HG03159 (cell line): ENCODE measurements around the gene SBF1.
"Not testable (repeated sequence)": the region's sequence is repeated elsewhere in the genome, so short reads cannot be mapped to it uniquely, and the experiment has no call there.

Experiments
- ATAC-seq: cut with Tn5 transposase; IDR thresholded peaks from one replicate; pipeline ENCODE4 v1.9.1; 2021; ENCODE audit warnings: mild to moderate bottlenecking, moderate library complexity; ENCODE audit not compliant: unreplicated experiment

The SBF1 gene

DNA sequence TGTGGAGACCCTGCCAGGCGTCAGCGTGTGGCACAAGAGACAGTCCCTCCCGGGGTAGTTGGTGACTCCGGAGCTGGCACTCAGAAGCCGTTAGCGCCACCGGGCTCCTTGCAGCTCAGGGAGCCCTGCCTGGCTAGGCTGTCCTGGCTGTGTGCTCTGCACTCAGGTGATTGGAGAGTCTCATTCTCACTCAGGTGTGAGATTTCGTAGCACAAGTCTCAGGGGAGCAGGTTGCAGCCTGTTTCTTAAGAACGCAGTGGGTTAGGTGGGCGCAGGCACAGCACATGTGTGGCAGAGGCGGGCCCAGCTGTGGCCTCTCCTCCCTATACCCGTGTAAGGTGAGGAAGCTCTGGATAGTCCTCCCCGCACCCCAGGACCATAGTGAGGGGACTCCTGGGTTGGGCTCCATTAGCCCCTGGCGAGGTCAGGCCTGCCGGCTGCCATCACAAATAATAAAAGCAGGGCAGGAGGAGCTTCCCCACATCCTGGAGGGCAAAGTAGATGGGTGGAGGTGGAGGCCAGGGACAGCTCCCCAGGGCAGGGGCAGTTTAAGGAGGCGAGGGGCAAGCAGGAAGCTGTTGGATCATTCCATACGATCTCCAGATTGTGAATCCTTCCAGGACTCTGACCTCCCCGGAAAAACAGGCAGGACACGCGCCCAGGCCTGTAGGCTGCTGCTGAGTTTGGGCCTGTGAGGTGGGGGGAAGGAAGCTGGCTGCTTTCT, 39.4 kb downstream of the SBF1 start:
- no peak for ATAC-seq

DNA sequence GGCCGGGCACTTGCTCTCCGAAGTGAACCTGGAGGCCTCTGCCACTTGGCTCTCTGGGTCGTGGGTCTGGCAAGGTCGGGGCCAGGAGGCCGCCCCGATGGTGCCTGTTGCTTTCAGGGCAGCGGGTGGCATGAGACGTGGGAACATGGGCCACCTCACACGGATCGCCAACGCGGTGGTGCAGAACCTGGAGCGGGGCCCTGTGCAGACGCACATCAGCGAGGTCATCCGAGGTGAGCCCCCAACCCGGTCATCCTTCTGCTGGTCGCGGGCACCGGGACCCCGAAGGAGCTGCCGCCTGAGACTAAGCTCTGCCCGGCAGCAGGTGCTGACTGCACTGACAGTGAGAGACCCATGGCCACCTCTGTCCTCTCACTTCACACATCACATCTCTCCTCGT, 40.0 kb downstream of the SBF1 start:
- ATAC-seq, result no peak

DNA sequence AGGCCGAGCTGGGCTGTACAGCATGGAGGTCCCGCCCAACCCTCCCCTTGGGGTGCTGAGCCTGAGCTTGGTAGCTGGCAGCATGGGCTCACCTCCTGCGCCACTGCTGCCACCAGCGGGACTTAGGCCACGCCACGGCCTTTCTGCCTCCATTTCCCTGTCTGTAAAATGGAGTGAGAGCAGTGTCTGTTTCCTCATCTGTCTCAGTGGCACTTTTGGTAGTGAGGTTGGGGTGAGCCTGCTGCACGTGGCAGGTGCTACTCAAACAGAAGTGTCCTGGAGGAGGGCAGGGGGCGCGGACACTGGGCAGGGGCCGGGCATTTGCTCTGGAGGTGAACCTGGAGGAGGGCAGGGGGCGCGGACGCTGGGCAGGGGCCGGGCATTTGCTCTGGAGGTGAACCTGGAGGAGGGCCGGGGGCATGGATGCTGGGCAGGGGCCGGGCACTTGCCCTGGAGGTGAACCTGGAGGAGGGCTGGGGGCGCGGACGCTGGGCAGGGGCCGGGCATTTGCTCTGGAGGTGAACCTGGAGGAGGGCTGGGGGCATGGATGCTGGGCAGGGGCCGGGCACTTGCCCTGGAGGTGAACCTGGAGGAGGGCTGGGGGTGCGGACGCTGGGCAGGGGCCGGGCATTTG, 41.8 kb downstream of the SBF1 start:
- ATAC-seq, result not testable (repeated sequence)

DNA sequence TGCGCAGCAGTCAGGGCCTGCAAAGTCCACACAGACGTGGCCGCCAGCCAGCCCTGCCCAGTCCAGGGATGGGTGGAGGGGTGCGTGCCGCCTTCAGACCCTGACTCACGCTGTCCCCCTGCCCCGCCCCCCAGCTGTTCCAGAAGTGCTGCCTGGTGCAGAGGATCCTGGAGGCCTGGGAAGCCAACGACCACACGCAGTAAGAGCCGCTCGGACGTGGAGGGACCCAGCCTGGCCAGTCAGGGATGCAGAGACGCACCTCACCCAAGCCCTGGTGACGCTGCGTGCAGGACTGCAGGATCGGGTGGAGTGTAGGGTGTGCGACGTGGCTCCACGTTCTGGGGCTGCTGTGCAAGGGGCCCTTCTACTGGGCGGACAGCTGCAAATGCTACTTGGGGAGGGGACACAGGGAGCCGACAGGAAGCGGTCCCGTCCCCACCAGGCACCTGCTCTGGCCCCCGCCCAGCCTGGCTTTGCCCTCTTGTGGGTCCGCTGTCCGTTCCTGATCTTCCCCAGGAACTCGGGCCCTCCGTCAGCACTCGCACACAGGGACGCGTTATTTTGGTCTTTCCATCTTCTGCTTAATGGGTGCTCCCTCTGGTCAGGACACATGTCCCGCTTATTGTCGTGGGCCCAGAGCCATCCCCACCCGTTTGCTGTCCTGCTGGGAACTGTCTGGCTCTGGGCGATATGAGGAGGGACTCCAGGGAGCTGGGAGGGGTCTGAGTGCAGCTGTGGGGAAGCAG, 42.5 kb downstream of the SBF1 start:
- ATAC-seq, result no peak

DNA sequence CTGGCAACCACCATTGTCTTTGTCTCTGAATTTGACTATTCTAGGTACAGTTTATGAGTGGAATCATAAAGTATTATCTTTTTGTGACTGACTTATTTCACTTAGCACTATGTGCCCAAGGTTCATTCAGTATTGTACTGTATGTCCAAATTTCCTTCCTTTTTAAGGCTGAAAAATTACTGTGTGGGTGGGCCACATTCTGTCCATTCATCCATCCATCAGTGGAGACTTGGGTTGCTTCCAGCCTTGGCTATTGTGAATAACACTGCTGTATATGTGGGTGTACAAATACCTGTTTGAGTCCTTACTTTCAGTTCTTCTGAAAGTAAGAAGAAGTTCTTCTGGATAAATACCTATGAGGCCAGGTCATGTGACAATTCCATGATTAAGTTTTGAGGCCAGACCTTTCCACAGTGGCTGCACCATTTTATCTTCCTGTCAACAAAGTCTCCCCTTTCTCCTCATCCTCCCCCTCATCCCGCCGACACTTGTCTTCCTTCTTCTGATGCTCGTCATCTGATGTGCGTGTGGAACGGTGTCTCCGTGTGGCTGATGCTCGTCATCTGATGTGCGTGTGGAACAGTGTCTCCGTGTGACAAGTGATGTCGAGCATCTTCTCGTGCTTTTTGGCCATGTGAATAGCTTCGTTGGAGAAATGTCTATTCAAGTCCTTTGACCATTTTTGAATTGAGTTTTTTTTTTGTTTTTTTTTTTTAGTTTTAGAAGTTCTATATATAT, 49.5 kb downstream of the SBF1 start:
- ATAC-seq, result no peak

DNA sequence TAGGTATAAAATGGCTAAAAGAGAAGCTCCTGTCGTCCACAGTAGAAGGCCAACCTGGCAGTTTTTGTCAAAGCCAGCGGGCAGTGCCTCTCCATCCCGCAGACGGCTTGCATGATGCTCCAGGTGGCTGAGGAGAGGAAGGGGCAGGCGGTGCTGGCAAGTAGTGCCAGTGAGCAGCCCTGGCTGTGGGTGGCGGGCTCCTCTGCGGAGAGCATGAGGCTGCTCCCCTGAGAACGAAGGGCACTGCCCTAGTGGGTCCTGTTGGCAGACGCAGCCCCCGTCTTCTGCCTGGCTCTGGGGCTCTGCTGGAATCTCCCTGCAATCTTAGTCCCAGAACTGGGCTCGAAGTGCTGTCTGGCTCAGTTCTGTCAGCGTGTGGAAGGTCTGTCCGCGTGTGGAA, 50.9 kb downstream of the SBF1 start:
- no peak for ATAC-seq

DNA sequence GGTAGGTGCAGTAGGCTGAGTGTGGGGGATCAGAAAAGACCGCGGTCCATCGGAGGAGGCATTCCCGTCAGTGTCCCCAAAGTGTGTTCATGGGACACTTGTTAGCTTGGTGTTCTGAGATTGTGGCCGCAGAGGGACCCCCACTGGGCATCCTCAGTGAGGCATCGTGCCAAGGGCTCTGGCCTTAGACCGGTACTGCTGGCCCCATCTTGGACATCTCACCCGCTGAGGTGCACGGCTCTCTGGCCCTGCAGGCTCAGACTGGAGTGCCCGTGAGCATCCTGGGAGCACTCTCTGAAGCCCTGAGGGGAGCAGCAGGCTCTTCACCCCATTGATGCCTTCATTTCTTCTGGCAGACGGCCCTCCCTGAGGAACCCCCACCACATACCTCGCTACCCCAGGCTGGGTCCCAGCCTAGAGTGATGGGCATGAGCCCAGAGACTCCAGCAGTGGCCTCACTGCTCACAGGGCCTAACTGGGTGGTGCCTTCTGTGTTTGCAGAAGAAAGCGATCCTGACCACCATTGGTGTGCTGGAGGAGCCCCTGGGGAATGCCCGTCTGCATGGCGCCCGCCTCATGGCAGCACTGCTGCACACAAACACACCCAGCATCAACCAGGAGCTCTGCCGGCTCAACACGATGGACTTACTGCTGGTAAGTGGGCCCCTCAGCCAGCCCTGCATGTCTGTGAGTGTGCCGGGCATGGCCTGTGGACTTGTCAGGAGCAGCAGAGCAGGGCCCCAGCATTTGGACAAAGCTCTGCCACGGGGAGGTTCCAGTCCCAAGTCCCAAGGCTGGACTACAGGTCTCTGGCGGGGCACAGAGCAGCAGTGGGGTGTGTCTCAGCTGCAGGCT, 51.6 kb downstream of the SBF1 start:
- no peak for ATAC-seq

DNA sequence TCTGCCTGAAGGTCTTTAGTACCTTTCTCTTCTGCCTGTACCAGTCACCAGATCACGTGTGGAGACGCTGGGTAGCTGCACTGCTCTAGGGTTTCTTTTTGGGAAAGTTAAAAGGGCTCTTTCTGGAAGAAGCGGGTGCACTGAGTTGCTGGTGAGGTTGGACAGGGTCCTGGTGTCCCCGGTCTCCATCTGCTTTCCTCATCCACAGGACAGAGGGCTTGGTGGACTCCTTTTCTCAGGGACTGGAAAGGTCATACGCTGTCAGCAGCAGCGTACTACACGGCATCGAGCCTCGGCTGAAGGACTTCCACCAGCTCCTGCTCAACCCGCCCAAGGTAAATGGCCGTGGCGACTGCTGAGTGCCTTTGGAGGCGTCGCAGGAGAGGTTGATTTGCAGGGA, 52.8 kb downstream of the SBF1 start:
- no peak for ATAC-seq

DNA sequence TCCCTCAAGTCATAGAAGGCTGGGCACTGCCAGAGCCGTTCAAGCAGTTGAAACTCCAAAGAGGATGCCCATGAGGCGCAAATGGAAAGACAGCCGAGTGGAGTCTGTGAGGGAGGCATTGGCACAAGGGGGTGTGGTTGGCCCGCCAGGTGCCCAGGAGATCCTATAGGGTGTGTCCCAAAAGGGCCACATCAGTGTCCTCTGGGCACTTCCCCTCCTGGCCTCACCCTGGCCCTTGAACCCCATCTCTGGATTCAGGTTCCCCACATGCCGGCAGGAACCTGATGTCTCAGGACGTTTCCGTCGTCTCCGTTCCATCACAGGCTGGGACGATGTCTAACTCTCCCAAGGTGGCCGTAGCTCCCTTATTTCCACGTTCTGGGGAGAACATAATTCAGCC, 54.3 kb downstream of the SBF1 start:
- no peak for ATAC-seq

DNA sequence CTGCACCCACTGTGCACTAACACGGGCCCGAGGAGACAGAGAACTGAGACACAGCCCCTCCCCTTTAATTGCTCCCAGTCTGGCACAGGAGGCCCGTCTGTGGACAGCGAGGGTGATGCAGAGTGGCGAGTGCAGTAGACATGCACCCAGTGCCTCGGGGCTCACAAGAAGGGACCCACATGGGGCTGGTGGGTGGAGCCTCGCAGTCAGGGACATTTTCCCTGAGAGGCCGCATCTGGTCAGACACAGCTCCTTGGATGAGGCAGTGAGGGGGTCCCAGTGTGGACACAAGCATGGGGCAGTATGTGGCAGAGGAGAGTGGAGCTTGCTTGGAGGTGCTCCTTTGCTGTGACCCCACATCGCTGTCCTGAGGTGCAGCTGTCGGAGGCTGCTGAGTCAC, 54.8 kb downstream of the SBF1 start:
- ATAC-seq, result no peak

DNA sequence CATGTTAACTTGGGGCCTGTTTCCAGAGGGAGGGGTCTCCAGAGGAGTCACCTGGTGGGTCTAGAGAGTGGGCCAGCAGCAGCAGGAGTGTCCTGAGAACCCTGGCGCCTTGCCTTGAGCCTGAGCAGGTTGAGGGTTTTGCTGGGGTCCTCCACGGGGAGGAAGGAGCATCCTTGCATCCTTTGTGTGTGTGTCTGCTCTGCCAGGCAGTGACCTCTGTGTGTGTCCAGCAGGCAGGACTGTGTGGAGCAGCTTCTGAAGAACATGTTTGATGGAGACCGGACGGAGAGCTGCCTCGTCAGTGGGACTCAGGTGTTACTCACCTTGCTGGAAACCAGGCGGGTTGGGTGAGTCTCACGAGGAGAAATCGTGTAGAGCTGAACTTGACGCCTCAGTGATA, 55.7 kb downstream of the SBF1 start:
- ATAC-seq, result no peak

DNA sequence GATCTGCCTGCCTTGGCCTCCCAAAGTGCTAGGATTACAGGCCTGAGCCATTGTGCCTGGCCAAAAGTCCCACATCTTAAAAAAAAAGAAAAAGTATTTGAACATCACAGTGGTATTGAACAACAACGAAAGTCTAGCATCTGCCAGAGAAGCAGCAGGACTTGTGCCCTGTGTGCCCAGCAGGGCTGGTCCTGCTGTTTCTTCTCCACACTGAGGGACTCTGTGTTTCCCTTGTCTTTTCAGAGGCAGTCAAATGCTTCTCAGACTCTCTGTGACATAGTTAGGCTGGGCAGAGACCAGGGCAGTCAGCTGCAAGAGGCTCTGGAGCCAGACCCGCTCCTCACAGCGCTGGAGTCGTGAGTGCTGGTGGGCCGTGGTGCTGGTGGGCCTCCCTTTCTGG, 56.2 kb downstream of the SBF1 start:
- ATAC-seq, result no peak

DNA sequence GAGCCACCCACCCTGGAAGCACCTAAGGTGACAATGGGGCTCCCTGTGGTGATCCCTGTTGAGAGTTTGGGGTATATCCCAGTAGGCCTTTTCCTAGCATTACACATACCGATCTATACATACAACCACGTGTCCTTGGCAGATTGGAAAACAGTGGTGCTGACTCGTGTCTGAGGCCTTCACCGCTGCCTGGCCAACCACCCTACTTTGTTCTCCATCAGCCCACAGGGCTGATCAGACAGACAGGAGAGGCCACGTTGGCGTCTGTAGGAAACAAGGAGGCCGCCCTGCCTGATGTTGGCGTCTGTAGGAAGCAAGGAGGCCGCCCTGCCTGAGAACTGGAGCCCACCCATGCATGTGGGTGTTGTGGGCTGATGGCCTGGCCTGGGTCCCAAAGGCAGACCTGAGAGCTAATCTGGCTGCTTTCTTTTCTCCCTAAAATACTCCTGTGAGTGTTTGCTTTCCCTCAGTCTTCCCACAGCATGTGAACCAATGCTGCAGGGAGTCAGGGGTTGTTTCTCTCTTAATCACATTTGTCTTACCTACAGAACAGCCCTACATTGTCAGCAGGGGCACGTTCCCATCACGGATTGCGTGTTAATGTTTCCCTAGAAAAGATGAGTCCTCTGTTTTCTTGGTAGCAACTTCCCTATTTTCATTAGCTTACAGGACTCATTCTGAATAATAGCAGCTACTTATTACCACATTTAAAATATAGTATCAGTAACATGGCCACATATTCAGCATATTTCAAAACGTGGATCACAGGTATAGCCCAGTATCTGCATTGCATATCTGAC, 57.2 kb downstream of the SBF1 start:
- no peak for ATAC-seq

DNA sequence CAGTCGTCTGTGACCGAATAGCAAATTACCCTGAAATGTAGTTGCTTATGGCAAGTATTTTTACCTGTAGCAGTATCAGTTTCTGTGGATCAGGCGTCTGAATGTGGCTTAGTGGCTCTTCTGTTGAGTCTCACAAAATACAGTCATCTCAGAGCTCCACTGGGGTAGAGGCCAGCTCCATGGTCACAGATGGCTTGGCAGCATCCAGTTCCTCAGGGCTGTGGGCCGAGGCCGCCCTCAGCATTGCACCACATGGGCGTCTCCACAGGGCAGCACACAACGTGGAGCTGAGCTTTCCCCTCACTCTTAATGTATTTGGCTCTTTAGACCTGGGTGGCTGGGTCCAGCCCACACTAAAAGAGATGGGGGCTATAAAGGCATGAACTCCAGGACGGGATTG, 57.8 kb downstream of the SBF1 start:
- ATAC-seq, result no peak

DNA sequence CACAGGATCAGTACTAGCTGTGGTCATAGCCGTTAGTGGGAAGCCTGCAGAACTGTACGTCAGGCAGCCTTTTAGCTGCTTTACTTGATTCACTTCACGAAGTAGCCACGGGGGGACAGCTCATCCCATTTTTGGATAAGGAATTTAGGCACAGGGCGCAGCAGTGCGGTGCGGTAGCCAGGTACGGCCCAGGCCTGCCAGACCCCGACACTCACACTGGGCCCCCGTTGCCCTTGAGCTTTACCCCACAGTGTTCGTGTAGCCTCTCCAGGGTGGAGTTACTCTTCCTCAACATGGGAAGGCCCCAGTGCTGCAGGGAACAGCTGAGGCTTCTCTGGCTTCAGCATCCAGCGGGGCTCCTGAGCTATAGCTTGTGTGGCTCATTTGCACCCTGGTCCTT, 59.4 kb downstream of the SBF1 start:
- ATAC-seq, result no peak

DNA sequence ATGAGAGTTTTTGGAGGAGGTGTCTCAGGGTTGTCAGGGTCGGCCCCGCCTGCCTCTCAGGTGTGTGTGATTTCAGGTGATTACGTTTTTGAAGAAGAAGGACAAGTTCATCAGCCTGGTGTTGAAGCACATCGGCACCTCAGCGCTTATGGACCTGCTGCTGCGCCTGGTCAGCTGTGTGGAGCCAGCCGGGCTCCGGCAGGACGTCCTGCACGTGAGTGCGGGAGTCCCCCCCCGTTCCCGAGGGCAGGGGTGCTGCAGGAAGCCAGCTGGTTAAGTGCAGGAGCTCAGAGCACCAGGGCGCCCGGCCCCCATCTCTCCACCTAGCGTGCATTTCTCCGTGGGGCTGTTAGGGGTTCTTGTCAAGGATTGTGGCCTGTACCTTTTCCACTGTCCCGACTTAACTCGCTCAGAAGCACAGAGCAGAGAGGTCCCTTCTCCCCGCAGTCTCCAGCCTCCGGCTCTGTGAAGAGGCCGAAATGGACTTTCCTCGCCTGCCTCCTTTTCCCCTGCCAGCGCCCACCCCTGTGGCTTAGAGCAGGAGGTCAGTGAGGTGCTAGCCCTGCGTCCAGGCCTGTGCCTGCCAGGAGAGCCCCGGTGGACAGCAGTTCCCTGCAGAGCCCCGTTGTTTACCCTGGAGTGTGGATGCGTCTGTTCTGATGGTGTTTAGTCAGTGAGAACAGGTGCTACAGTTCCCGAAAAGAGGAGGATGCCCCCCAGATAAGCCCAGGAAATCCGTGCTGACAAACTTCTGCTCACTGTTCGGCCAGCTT, 60.2 kb downstream of the SBF1 start:
- ATAC-seq, result no peak

DNA sequence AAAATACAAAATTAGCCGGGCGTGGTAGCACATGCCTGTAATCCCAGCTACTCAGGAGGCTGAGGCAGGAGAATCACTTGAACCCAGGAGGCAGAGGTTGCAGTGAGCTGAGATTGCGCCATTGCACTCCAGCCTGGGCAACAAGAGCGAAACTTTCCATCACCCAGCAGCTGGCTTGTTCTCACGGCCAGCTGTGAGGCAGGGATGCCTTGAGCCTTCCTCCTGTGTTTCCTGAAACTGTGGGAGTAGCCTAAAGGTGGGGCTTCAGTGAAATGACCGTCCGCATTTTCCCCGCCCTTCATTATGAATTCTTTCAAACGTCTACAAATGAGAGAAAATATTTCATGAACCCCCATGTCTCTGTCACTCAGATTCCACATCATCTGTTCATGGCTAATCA, 65.9 kb downstream of the SBF1 start:
- not testable (repeated sequence) for ATAC-seq

DNA sequence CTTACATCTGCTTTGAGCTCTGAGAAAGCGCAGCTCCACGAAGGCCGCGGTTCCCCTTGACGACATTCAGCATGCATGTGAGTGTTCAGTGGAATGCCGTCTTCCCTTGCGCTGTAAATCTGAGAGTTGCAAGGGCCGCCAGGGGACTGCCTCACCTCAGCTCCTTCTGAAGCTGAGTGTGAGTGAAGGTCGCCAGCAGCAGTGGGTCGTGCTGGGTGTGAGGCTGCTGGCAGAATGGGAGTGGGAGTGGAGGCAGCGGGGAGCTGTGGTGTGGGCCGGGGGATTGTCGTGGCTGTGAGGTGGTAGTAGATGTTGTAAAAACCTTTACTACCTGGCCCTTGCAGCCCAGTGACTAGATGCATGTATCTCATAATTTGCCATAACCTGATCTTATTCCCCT, 66.5 kb downstream of the SBF1 start:
- no peak for ATAC-seq
